Fibroblast of the conjunctiva (primary cell): ENCODE data around the gene TICRR.

Experiments
- DNase-seq: peaks from one replicate; pipeline ENCODE4 v3.0.0-alpha.2; 2010; ENCODE audit warnings: low read depth

The TICRR gene

DNA sequence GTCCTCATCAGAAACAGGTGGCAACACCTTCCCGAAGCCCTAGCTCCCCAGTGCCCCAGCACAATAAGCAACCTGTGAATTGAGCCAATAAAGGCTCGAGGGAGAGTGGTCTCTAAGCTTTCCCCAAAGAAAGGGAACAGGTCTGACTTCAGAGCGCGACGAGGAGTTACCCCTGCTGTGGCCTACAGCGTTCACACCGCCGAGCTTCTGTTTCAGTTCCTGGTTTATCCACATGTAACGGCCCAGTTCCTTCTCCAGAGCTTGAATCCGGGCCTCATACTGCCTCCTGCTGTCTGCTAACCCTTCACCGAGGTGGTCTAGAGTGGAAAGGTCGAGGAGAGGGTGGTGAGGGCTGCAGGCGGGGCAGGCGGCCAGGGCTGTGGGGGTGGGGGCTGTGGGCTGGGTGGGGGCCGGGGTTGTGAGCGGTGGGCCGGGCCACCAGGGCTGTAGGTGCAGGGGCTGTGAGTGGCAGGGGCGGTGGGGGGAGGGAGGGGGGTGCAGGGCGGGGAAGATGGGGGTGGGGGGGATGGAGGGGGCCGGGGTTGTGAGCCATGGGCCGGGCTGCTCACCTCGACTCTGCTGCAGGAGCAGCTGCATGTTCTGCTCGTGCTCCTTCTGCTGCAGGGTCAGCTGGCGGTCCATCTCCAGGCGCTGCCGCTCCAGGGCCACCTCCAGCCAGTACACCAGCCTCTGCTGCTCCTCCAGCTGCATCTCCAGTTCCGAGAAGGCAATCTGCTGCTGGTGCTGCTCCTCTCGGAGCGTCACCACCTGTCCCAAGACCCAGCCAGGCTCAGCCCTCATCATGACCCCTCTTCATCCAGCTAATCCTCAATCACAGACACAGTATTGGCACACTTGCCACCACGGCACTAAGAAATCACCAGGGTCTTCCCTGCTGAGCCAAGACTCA is 53.8 kb downstream of the TICRR start:
- no peak for DNase-seq

- DNase-seq: no peak
These were observed 54.6 kb downstream of the TICRR start for GRCh38 chr15:89629829-89630228.

GRCh38 chr15:89630260-89630659 is 55.0 kb downstream of the TICRR start:
- DNase-seq: no peak

DNA sequence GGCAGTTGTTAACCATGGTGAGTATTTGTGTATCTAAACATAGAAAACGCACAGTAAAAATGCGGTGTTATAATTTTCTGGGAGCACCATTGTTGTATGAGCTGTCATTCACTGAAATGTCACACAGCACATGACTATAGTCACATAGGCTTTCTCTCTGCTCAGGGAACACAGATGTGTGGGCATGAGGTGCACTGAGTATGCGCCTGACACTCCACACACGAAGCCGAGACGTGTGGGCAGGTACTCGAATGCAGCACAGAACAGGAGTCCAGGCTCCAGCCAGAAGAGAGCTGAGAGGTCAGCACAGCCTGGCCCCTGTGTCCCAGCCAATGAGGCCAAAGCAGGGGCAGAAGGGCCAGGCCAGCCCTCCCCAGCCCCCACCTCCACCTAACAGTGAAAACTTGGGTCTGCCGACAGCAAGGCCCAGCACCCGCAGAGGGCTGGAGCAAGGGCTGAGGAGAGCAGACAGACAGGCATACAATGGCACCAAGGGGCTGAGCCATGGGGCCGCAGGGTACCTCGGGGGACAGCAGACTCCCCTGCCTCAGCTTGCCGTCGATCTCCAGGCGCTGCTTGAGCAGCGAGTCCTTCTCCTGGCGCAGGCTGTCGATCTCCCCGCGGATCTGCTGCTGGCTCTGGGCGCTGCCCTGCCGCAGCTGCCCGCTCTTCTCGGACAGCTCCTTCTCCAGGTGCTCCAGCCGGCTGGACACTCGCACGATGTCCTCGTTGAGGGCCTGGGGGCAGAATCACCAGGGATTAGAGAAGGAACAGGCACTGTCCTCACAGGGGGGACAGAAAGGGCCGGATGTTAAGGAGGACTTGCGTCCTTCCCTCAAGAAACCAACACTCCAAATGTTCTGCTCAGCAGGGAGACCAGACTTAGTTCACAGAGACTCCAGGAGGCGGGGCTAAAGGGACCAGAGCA is 56.0 kb downstream of the TICRR start:
- no peak for DNase-seq

GRCh38 chr15:89631902-89632264 is 56.6 kb downstream of the TICRR start:
- no peak for DNase-seq

DNA sequence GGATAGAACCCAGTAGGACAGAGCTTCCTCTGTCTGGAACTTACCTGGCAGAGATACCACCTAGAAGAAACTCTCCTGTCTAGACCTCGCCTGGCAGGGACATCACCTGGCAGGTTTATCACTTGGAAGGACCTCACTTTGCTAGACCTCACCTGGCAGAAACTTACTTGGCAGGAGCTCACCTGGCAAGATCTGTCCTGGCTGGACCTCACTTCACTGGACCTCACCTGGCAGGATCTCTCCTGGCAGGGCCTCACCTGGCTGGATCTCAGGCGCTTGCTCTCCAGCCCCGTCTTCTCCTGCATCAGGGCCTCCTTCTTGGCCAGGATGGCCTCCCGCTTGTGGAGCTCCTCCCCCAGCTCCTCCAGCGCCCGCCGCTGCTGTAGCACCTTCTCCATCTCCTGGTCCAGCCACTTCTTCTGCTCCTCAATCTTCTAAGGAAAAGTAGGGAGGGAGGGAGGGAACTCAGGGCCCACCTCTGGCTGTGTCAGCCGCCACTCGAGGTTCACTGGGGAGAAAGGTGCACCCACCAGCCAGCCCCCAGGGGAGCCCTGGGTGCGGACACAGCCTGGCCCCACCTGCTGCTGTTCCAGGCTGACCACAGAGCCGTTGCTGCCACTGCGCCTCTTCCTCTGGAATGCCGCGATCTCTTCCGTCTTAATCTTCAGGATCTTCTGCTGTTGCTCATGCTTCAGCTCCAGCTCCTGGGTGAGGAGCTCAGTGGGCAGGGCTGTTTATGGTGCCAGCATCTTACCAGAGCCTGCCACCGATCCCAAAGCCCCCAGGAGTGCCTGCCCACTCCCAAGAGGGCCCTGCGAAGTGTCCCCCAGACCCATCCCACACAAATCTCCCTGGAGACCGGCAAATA is 57.5 kb downstream of the TICRR start:
- DNase-seq: no peak

DNA sequence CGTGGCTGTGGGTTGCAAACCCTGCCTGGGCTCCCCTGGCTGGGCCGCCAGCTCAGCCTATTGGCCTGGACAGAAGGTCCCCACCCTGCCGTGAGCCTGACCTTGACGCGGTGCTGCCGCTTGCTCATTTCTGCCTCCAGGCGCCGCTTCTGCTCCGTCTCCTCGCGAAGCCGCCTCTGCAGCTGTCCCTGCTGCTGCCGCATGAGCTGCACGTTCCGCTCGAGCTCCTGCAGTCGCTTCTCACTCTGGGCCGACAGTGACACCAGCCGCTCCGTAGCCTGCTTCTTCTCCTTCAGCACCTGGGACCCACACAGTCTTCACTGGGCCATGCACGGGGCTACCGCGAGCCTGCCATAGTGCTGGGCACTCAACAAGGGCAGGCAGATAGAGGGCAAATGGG is 58.3 kb downstream of the TICRR start:
- no peak for DNase-seq

DNA sequence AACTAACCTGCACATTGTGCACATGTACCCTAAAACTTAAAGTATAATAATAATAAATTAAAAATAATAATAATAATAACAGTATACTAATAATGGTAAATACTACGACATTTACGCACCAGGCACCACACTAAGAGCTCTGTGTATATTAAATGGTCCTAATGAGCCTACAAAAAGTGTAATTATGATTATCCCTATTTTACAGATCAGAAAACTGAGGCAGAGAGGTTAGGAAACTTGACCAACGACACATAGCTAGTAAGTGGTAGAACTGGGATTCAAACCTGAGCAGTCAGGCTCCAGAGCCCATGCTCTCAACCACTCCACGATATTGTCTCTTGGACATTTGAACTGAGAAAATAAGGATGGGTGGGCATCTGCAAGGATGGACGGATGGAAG is 65.0 kb downstream of the TICRR start:
- no peak for DNase-seq

DNA sequence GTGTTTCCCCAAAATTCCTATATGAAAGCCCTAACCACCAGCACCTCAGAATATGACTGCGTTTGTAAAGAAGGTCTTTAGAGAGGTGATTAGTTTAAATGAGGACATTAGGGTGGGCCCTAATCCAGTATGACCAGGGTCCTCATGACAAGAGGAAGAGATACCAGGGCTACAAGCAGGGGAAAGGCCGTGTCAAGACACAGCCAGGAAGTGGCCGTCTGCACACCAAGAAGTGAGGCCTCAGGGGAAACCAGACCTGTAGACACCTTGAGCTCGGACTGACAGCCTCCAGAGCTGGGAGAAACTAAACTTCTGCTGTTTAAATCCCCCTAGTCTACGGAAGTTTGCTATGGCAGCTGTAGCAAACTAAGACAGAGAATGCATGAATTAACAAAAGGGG is 65.8 kb downstream of the TICRR start:
- no peak for DNase-seq

DNA sequence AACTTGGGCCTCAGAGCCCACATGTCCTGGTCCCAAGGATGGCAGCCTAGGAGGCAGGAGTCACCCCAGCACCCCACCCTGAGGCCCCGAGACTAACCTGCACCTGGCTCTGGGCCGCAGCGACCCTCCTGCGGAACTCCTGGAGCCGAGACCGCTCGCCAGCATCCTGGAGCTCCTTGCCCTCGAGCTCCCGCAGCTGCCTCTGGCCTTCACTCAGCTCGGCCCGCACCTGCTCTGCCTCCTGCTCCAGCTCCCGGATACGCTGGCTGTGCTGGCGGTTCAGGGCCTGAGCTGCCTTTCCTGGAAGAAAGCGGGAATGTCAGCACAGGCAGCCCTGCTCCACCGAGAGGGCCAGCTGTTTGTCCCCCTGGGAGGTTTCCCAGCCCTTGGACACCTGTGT is 66.8 kb downstream of the TICRR start:
- no peak for DNase-seq

- no peak for DNase-seq
These were observed 70.4 kb downstream of the TICRR start for GRCh38 chr15:89645680-89646079.

DNA sequence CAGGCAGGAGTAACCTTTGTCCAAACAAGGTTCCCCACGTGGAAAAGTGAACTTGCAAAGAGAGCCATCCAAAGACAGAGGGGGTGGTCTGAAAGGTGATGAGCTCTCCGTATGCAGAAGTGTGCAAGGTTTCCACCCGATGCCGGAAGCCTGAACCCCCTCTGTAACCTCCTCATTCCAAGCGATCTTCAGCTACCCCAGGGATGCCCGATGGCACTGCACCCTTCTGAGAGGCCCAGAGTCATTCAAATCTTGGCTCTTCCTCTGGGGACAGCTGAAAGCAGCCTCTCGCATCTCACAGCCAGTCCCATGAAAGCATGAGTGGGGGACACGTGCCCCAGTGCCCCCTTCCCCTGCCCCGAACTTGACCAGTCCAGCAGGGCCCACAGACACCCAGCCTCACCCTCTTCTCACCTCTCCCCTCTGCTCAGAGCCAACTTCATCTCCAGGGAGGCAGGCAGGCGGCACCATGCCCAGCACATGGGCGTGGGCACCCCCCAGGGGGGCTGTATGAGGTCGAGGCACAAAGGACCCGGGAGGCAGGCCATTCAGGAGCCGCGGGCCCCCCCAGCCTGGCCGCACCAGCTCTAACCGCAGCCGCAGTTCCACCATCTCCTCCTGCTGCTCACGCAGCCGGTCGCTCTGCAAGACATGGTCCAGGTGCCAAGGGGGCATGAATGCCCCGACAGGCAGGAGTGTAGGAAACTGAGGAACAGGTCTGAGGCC is 71.3 kb downstream of the TICRR start:
- no peak for DNase-seq

- DNase-seq: peak; percentile 33
These were observed 72.1 kb downstream of the TICRR start for GRCh38 chr15:89647191-89647851.

- no peak for DNase-seq
These were observed 73.1 kb downstream of the TICRR start for GRCh38 chr15:89648106-89649012.

- DNase-seq: no peak
These were observed 73.8 kb downstream of the TICRR start for GRCh38 chr15:89649013-89649625.

- DNase-seq: no peak
These were observed 74.4 kb downstream of the TICRR start for GRCh38 chr15:89649716-89650115.

- no peak for DNase-seq
These were observed 76.9 kb downstream of the TICRR start for GRCh38 chr15:89652131-89652530.

- no peak for DNase-seq
These were observed 77.4 kb downstream of the TICRR start for GRCh38 chr15:89652666-89653065.

- no peak for DNase-seq
These were observed 78.3 kb downstream of the TICRR start for GRCh38 chr15:89653578-89653977.
